Activated CD4-positive, CD25-positive, alpha-beta regulatory T cell treated with anti-CD3 and anti-CD28 coated beads, Interleukin-2, amount 50 U/mL, for 24 hours (primary cell): ENCODE data around the gene ALOXE3.
"Not testable (repeated sequence)": the region's sequence is repeated elsewhere in the genome, so short reads cannot be mapped to it uniquely, and the experiment has no call there.

Experiments used
- ATAC-seq, 2 donors: fragments of 150-1000 bp; cut with Tn5 transposase; one replicate each; pipeline ENCODE4 v1.10.0; 2021; ENCODE audit warnings: mild to moderate bottlenecking in 1 of 2, moderate library complexity in 1 of 2

Gene ALOXE3

DNA sequence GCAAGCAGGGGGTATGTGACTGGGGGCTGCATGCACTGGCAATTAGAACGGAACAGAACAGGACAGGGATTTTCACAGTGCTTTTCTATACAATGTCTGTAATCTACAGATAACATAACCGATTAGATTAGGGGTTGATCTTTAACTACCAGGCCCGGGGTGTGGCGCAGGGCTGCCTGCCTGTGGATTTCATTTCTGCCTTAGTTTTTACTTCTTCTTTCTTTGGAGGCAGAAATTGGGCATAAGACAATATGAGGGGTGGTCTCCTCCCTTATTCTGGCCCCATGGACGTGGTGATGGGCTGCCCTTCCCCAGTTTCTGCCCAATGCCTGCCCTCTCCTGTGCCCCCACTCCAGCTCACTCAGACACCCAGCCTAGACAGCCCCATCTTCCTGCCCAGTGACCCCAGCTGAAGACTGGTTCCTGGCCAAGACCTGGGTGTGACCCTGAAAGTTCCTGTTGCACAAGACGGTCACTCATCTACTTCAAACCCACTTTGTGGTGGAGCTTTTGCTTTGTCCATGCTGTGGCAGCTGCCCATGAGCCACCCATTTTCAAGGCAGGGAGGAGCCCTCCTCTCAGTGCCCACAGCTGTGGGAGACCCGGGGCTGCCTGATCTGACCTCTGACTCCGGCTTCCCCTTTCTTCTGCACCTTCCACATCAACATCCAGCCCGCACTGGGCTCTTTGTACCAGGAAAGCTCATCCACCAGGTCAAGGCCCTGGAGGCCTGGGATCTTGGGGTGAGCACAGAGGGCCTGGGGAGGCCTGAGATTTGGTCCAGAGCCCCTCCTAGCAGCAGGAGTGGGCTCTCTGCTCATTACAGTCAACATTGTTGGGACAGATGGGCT lies 49.4 kb downstream of the ALOXE3 start:
- ATAC-seq, result no peak

DNA sequence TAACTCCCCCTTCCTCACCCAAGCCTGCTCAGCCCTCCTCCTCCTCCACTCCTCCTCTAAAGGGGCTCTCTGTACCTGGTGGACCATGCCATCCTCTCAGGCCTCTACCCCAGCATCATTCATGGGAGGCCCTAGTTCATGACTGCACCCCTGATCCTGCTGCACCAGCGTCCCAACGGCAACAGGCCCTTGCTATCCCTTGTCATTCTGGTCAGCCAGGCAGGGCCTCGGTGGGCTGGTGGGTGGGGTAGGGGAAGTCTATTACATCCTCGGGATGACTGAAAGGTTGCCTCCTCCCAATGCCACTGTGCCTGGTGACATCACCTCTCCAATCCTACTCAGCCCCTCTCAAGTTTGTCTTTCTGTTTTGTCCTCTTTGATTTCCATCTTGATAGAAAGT lies 50.5 kb downstream of the ALOXE3 start:
- no peak for ATAC-seq

DNA sequence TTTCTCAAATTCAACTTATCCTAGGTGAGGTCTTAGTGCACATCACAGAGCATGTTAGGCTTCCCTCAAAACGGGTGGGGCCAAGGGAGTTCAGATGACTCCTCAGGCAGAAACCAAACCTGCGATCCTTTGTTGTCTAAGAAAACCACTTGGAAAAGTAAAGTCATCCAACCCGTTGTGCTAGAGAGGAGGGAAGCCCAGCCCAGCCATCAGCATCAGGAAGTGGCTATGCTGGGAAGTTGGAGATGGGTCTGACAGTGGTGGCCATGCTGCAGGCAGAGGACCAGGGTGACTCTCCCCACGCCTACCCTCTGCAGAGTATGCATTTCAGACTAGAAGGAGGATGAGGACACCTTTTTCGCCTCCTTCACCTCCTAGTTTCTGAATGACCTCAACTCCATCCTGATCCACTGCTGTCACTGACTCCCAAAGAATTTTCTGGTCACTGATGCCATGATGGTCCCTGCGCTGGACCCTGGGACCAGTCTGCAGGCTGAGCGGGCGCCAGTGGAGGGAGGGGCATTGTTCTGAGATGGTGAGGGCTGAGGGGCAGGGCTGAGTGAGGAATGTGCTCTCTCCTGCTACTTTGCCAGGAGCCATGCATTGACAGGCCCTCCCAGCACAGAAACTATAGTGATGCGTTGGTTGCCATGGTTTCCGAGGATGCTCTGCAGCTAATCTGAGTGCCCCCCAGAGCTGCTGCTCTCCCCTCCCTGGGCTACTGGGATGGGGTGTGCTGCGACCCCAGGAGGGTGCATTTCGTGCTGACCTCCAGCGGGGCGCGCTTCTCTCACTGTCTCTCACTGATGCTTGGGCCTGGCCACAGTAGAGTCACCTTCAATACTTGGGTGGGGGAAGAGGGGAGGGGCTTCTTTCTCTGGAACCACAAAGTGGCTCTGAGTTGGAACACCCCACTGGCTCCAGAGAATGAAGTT lies 51.2 kb downstream of the ALOXE3 start:
- ATAC-seq, result no peak

DNA sequence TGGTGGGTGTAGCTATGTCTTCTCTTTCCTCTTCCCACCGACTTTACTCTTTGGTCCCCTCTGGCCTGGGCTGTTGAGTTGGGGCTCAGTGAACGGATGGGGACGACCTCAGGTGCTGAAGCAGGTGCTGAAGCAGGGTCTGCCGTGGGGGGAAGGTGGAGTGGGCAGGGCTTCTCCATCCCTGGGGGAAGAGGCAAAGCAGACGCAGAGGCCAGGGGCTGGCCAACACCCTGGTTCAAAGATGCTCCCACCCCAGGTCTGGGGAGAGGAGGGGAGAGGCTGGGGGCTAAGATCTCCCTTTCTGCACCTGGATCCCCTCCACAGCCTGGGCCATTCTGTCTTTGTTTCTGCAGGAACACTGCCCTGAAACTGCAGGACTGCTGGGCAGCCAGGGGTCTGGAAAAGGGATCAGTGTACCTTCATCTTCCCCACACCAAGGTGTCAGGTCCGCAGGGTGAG lies 53.7 kb downstream of the ALOXE3 start:
- no peak for ATAC-seq

DNA sequence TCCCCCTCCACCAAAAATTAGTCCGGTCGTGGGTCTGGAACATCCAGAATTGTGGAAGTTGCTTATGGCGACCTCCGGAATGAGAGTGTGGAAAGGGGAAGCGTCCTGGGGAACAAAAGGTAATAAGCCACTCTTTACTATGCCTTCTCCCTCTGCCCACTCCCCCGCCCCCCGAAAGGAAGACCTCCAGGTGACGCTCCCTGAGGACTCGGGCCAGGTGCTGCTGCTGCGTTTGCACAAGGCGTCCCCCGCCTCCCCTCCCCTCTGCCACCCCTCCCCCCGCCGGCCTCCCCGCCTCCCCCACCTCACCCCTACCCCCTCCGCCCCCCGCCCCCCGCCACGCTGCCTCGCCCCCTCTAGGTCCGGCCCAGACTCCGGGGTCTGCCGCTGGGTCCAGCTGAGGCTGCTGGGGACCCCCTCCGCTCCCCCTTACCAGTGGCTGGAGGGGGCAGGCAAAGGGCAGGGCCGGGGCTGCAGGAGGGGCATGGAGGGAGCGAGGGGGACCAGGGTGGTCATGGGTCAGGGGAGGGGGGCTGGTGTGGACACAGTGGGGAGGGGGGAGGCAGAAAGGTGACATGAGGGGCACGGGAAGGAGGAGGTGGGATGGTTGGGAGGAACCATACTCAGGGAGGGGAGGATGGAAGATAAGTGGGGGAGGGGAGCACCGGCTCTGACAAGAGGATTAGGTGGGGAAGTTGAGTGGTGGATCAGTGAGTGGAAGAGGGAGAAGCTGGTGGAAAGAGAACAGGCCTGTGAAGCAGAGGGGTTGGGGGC lies 54.4 kb downstream of the ALOXE3 start:
- ATAC-seq, result no peak

DNA sequence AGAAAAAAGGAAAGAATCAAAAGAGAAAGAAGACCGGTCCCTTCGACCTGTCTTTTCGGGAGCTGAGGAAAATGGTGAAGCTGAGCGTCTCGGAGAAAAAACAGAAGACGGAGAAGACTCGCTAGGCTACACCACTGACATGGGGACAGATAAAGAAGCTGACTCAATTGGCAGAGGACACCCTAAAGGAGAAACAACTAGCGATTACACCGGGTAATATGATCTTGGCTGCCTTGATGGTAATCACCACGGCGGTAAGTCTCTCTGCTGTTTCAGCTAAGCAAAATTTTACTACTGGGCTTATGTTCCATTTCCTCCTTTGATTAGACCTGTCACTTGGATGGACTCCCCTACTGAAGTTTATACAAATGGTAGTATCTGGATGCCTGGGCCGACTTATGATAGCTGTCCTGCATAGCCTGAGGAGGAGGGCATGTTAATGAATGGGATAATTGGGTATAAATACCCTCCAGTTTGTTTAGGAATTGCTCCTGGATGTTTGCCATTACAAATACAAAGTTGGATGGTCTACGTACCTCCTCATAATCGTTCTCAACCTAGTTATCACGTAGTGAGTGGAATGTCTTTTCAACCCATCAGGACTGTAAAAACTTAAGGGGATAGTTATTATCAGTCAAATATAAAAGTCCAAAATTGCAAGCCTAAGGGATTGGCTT lies 55.4 kb downstream of the ALOXE3 start:
- no peak for ATAC-seq

DNA sequence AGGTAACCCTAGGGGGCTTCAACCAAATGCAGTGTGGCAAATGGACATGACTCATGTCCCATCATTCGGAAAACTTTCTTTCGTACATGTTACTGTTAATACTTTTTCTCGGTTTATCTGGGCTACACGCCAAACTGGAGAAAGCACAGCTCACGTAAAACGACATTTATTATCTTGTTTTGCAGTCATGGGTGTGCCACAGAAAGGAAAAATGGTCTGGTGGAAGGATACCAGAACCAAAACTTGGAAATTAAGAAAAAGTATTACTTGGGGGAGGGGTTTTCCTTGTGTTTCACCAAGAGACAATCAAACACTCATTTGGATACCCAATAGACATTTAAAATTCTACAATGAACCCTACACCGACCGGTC lies 55.9 kb downstream of the ALOXE3 start:
- no peak for ATAC-seq

DNA sequence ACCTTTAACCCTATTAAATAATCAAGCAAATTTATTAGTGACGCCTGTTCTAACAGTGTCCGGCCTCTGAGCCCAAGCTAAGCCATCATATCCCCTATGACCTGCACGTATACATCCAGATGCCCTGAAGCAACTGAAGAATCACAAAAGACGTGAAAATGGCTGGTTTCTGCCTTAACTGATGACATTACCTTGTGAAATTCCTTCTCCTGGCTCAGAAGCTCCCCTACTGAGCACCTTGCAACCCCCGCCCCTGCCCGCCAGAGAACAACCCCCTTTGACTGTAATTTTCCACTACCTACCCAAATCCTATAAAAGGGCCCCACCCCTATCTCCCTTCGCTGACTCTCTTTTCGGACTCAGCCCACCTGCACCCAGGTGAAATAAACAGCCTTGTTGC lies 56.5 kb downstream of the ALOXE3 start:
- ATAC-seq, result not testable (repeated sequence)

DNA sequence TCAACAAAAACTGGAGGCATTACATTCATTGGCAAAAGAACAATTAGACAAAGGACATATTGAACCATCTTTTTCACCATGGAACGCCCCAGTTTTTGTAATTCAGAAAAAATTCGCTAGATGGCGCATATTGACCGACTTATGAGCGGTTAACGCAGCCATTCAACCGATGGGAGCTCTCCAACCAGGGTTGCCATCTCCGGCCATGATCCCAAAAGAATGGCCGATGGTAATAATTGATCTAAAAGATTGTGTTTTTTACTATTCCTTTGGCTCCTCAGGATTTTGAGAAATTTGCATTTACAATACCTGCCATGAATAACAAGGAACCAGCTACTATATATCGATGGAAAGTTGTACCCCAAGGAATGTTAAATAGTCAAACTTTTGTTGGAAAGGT lies 58.0 kb downstream of the ALOXE3 start:
- ATAC-seq, result no peak

DNA sequence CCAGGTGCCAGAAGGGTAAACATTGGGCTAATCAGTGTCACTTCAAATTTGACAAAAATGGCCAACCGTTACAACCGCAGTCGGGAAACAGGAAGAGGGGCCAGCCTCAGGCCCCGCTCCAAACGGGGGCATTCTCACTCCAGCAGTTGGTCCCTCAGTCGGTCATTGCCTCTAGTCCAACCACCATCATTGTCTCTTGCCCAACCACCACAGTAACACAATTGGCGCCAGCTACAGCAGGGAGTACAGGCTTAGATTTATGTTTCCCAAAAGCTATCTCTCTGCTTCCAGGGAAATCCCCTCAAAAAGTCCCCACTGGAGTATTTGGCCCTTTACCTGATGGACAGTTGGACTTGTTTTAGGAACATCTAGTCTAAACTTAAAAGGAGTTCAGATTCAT lies 59.2 kb downstream of the ALOXE3 start:
- ATAC-seq, result no peak

DNA sequence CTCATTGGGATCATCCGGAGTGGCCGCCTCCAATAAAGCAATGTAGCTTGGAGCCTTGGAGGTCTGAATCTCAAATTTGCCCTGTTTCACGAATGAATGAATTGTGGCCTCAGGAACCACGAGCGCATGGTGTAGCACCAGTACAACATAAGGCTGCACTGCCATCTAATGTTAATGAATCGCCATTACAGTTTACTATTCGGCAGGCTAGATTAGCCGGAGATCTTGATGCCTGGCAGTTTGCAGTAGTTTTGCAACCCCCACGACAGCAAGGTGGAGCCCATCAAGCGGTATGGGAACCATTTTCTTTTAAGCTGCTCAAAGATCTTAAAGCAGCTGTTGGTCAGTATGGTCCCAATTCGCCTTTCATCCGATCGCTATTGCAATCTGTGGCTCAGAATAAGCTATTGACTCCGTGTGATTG lies 60.6 kb downstream of the ALOXE3 start:
- ATAC-seq, result peak; percentile 85 to 87

DNA sequence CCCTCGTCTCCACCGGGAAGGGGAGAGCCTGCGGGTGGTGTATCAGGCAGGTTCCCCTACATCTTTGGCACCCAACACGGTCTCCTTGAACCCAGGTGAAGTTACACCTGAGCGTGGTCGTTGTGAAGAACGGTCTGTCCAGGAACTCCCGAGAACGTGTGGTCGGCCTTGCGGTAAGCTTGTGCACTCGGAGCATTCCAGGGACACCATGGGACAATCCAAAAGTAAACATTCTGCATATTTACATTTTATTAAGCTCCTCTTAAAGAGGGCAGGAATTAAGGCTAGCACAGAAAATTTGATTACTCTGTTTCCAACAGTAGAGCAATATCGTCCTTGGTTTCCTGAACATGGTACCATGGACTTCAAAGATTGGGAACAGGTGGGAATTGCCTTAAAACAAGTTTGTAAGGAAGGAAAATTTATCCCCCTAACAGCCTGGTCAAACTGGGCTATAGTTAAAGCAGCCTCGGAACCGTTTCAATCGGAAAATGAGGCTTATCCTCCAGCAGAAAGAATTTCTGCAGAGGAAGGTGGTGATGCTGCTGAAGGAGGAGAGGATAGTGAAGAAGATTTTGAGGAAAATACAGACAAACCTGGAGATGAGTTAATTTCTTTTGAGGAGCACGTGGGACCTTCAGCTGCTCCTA lies 61.2 kb downstream of the ALOXE3 start:
- no peak for ATAC-seq

DNA sequence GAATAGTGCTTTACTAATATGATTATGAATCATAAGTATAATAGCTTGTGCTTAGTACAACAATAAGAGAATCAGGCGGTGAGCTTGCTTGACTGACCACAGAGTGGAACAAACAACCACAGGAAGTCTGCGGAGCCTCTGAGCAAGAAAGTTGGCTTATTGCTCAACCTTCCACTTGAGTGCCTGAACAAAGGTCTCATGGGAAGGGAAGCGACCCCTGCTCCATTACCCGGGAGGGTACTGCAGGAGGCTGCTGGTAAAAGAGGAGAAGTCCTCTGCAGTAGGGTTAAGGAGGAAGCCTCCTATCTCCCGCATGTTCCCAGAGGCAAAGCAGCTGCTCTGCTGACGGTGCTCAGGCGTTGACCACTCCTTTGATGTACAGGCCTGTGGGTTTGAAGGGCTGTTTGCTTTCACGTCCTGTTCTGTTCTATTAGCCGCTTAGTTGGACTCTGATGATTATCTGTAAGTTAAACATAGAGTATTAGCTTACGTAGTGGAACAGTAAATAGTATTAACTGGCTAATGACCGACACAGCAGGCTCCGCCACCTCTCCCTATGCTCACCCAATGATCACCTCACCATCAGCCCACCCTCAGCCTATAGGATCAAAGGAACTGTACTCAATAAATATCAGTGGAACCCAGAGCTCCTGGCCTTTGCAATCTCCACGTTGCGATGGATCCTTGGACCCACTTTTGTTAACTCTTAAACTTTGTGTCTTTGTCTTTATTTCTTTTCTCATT lies 61.9 kb downstream of the ALOXE3 start:
- peak; percentile 27 to 33 for ATAC-seq

DNA sequence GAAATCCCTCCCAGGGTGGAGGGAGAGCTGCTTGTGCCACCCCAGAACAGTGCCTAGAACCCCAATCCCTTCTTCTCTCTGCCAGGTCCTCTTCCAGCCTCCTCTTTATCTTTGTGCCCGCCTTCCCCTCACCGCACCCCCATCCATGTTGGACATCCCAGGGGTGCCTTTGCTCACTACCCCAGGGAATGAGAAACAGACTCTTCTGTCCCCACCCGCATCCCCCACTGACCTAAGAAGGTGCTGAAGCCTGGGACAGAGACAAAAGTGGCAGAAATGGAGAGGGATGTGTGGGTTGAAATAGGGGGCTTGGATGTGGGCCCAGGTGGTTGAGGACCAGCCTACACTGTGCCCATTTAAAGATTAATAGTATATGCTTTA lies 62.5 kb downstream of the ALOXE3 start:
- ATAC-seq, result no peak

DNA sequence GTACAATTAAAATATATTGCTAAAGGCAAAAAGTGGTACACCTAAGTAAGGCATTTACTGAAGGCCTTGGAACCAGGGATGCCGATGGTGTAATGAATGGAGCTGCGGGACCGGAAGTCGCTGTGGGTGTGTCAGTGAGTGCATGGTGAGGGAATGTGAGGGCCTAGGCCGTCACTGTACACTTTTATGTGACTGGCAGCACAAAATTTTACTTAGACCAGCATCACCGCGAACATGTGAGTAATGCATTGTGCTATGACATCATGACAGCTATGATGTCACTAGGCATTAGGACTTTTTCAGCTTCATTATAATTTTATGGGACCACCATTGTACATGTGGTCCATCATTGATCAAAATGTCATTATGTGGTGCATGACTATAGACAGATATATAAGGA lies 64.7 kb downstream of the ALOXE3 start:
- ATAC-seq, result no peak

DNA sequence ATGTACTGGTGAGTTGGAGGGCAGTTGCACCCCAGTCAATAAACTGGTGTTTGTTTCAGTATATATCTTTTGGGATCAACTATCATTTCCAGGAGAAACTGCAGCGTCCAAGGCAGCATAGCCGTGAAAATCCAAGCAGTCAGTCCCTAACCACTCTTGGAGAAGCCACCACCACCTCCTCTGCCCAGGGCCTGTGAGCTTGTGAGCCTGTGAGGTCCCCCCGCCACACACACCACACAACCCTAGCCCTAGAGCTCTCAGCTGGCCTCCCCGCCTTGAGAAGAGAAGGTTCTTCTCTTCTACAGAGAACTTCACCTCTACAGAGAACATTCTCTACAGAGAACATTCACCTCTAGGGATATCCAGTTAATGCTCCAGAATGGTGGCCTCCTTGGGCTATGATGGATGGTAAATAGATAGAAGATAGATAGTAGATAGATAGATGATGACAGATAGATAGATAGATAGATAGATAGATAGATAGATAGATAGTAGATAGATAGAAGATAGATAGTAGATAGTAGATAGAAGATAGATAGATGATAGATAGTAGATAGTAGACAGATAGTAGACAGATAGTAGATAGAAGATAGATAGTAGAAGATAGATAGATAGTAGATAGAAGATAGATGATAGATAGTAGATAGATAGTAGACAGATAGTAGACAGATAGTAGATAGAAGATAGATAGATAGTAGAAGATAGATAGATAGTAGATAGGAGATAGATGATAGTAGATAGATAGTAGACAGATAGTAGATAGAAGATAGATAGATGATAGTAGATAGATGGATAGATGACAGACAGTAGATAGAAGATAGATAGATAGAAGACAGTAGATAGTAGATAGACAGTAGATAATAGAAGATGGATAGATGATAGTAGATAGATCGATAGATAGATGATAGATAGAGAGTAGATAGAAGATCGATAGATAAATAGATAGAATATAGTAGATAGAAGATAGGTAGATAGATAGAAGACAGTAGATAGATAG lies 65.8 kb downstream of the ALOXE3 start:
- ATAC-seq, result no peak

DNA sequence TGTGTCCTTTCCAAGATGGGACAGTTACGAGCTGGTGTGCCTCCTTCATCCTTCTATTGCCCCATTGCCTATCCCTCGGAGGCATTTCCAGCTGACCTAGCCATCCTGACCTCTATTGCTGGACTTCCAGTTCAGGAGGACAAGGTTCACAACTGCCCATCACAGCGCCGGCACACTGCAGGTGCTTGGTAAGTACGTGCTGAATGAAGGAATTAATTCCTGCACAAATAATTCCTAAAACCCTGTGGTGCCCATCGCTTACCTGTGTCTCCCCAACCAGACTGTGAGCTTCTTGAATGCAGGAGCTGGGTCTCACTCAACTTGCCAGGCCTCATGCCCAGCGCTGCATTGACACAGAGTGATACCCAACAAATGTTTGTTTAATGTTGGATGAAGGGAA lies 66.5 kb downstream of the ALOXE3 start:
- ATAC-seq, result no peak

DNA sequence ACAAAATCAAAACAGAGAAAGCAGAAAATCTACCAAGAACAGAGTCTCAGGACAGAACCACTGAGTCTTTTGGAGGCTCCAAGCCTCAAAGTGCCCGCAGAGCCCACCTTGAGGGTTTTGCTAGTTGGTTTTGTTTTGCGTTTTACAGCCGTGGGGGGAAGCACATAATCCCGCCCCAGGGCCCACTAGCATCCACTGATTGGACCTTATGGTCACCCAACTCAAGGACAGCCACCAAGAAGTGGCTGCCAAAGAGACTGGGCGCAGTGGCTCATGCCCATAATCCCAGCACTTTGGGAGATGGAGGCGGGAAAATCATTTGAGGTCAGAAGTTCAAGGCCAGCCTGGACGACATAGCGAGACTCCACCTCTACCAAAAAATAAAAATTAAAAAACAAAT lies 69.6 kb downstream of the ALOXE3 start:
- no peak for ATAC-seq

DNA sequence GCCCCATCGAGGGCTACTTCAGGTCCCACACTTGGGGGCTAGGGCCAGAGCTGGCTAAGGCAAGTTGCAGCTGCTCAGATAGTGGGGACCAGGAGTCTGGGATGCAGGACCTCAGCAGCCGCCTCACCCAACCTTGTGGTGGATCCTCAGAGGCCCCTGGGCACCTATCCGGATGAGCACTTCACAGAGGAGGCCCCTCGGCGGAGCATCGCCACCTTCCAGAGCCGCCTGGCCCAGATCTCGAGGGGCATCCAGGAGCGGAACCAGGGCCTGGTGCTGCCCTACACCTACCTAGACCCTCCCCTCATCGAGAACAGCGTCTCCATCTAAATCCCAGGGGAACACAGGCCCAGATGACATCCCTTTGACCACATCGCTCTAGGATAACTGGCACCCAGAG lies 70.1 kb downstream of the ALOXE3 start:
- no peak for ATAC-seq

DNA sequence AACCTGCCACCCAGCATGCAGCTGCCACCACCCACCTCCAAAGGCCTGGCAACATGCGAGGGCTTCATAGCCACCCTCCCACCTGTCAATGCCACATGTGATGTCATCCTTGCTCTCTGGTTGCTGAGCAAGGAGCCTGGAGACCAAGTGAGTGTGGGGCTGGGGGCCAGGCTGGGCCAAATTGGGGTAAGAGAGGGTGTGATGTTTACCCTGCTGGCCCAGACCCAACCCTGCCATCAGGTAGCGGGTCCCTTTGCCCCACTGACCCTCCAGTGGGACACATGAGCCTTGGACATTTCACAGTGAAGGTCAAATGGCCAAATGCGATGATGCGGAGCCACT lies 70.6 kb downstream of the ALOXE3 start:
- no peak for ATAC-seq
